HG03378 (cell line): ENCODE data around the gene NELFA.

Experiments
- ATAC-seq: cut with Tn5 transposase; IDR thresholded peaks from one replicate; pipeline ENCODE4 v1.9.1; 2021; ENCODE audit warnings: mild to moderate bottlenecking, moderate library complexity; ENCODE audit not compliant: unreplicated experiment

NELFA gene

DNA sequence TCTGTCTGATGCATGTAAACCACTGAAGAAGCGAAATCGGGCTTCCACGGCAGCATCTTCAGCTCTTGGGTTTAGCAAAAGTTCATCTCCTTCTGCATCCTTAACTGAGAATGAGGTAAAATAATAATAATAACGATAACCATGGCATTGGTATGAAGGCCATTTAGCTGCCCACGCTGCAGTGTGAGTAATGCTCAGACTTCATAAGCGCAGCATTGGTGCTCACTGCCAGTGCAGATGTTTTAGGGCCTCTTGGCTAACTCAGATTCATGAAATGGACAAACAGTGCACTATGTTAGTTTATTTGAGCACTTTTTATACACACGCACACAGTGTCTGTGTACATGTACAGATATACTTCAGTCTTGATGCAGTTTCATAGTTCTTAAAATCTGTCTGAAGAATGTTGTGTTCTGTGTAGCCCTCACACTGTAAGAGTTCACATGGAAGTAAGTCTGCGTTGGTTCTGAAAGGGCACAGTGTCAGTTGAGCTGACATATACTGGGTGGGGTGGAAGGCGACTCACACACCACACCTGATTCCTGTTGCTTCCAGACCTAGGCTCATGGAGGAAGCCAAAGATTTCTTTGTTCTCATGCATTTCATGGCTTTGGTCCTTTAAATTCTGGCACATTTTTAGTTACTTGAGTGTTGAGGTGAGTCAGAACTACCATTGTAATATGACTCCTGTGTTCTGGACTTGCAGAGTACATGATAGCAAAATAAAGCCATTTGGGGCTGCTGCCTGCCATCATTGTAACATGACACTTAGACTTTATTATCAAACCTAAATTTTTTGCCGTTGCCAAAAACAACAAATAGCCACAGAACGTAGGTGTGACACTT, 68.9 kb downstream of the NELFA start:
- ATAC-seq, result no peak

DNA sequence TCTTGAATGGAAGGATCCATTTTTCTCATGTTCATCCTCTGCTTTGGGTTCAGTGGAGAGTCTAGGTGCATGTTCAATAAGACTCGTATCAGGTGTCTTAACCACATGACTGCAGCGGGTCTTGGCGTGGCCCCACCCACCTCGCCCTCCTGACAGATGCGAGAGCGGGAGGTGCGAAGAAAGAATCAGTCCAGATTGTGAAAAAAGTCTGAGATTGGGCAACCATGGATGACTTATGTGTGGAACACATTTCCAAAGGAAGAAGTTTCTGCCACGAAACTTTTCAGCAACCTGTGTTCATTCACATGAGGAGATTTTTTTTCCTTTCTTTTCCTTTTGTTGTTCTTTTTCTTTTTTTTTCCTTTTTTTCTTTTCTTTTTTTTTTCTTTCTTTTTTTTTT, 70.7 kb downstream of the NELFA start:
- ATAC-seq, result no peak

DNA sequence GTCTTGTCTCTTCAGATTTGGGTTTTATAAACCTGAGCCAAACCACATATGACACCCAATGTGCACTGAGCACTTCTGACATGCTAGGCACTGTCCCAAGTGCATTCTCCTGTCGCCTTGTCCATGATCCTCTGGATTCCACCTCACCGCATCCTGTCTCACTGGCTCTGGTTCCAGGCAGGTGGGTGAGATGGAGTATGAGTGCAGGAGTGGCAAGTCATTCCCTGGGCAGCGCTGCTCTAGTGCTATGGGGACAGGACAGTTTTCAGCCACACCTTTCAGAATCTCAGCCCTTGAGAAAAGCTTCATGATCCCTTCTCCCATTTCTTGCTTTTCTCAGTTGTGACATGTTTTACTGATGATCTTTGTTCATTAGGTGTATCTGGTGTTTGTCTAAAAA, 71.2 kb downstream of the NELFA start:
- no peak for ATAC-seq

DNA sequence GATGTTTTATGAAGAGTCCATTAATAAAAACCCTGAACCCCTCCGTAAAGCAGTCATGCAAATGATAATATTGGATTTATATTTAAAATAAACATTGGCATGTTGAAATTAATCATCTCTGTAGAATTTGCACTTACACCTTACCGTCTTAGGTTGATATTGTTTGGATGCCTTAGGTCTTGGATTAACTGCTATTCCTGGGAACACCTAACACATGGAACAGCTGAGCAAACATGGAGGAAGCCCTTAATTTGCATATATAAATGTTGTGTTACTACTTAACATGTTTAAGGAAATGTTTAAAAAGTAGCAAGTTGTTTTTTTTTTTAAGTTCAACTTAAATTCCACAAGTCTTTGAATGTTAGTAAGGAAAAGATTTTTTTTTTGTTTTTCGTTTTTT, 75.1 kb downstream of the NELFA start:
- no peak for ATAC-seq

DNA sequence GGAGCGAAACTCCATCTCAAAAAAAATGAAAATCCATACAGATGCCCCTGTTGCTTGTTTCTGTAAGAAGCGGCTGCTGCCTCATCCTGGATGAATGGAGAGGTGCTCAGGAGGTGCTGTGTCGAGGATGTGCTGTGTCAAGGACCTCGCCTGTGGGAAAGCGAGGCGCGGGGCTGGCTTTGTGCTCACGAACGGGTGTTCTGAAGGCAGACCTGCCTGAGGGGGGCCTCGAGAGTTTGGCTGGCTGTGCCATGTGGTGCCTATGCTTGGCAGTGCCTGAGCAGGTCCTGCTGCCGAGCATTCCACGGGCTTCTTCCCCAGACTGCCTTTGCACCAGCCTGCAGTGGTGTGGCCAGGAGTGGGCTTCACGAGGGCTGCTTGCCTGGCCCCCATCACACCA, 76.0 kb downstream of the NELFA start:
- ATAC-seq, result no peak
